Neural crest cell (in vitro differentiated cells): Measurements from ENCODE around the gene PRSS1. TPM values are rescaled to one million over a fixed set of nuclear protein-coding genes. Genes with fewer than 3 reads are reported as not detected.

Experiments
- DNase-seq: peaks from one replicate; pipeline ENCODE4 v3.0.0; 2021; ENCODE audit warnings: low read depth, mixed read lengths, low spot score
- H3K27ac Mint-ChIP-seq: one replicate; pipeline ENCODE4 v1.8.0; 2021; ENCODE audit warnings: mild to moderate bottlenecking, mixed read lengths; ENCODE audit not compliant: unreplicated experiment
- H3K27me3 Mint-ChIP-seq: 2 replicates; pipeline ENCODE4 v1.8.0; 2021; ENCODE audit warnings: low read depth, mild to moderate bottlenecking, mixed read lengths
- H3K36me3 Mint-ChIP-seq: 2 replicates; pipeline ENCODE4 v1.8.0; 2021; ENCODE audit warnings: low read depth, mild to moderate bottlenecking, mixed read lengths
- H3K4me1 Mint-ChIP-seq: 2 replicates; pipeline ENCODE4 v1.8.0; 2021; ENCODE audit warnings: mixed read lengths
- H3K4me3 Mint-ChIP-seq: one replicate; pipeline ENCODE4 v1.8.0; 2021; ENCODE audit warnings: mild to moderate bottlenecking, mixed read lengths
- H3K9me3 Mint-ChIP-seq: 2 replicates; pipeline ENCODE4 v1.8.0; 2021; ENCODE audit warnings: mixed read lengths
- total RNA-seq: library from RNA; stranded (reverse); gene quantifications from 2 replicates; pipeline ENCODE4 v1.2.1, GENCODE V29; 2021
- TF ChIP-seq, protein P1 (sequence below): fragments of 200-600 bp; sonication (generic); conservative IDR thresholded peaks from 2 replicates; pipeline ENCODE4 v1.5.0; 2021; ENCODE audit warnings: antibody characterized with exemption, mild to moderate bottlenecking

Gene PRSS1
- total RNA-seq, 1 donor from 2014 or later: not detected

DNA sequence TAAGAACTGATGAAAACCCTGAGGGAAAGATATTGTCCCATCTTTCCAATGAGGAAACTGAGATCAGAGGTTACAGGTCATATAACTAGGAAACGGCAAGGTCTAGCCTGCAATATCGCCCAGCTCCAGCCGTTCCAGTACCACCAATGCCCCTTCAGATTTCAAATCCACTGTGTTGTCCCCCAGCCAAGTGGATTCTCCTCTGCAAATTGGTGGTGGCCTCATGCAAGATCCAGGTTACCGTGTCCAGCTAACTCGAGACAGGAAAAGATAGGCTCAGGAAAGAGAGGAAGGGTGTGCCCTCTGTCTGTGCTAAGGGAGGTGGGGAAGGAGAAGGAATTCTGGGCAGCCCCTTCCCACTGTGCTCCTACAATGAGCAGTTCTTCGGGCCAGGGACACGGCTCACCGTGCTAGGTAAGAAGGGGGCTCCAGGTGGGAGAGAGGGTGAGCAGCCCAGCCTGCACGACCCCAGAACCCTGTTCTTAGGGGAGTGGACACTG, 46.8 kb downstream of the PRSS1 start:
- no peak for DNase-seq
- H3K27ac Mint-ChIP-seq: no peak overlapping the region
- H3K9me3 Mint-ChIP-seq: no peaks in the 10 kb centered on the region
- peaks cover 8% of the 10 kb centered on the region for H3K4me1 Mint-ChIP-seq
- no peaks in the 10 kb centered on the region for H3K36me3 Mint-ChIP-seq
- peaks cover 92% of the 10 kb centered on the region for H3K27me3 Mint-ChIP-seq
- TF ChIP-seq, protein P1, sequence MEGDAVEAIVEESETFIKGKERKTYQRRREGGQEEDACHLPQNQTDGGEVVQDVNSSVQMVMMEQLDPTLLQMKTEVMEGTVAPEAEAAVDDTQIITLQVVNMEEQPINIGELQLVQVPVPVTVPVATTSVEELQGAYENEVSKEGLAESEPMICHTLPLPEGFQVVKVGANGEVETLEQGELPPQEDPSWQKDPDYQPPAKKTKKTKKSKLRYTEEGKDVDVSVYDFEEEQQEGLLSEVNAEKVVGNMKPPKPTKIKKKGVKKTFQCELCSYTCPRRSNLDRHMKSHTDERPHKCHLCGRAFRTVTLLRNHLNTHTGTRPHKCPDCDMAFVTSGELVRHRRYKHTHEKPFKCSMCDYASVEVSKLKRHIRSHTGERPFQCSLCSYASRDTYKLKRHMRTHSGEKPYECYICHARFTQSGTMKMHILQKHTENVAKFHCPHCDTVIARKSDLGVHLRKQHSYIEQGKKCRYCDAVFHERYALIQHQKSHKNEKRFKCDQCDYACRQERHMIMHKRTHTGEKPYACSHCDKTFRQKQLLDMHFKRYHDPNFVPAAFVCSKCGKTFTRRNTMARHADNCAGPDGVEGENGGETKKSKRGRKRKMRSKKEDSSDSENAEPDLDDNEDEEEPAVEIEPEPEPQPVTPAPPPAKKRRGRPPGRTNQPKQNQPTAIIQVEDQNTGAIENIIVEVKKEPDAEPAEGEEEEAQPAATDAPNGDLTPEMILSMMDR: no peak
- H3K4me3 Mint-ChIP-seq: peak overlapping the region; percentile 72

DNA sequence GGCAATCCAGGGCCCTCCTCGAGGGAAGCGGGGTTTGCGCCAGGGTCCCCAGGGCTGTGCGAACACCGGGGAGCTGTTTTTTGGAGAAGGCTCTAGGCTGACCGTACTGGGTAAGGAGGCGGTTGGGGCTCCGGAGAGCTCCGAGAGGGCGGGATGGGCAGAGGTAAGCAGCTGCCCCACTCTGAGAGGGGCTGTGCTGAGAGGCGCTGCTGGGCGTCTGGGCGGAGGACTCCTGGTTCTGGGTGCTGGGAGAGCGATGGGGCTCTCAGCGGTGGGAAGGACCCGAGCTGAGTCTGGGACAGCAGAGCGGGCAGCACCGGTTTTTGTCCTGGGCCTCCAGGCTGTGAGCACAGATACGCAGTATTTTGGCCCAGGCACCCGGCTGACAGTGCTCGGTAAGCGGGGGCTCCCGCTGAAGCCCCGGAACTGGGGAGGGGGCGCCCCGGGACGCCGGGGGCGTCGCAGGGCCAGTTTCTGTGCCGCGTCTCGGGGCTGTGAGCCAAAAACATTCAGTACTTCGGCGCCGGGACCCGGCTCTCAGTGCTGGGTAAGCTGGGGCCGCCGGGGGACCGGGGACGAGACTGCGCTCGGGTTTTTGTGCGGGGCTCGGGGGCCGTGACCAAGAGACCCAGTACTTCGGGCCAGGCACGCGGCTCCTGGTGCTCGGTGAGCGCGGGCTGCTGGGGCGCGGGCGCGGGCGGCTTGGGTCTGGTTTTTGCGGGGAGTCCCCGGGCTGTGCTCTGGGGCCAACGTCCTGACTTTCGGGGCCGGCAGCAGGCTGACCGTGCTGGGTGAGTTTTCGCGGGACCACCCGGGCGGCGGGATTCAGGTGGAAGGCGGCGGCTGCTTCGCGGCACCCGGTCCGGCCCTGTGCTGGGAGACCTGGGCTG, 47.5 kb downstream of the PRSS1 start:
- Mint-ChIP-seq H3K4me3 (peak overlapping the region; percentile 72), H3K27me3 (peaks cover 92% of the 10 kb centered on the region), H3K4me1 (peaks cover 8% of the 10 kb centered on the region), H3K36me3 (no peaks in the 10 kb centered on the region), H3K9me3 (no peaks in the 10 kb centered on the region), H3K27ac (no peak overlapping the region)
- no peak for DNase-seq
- TF ChIP-seq, protein P1: no peak

DNA sequence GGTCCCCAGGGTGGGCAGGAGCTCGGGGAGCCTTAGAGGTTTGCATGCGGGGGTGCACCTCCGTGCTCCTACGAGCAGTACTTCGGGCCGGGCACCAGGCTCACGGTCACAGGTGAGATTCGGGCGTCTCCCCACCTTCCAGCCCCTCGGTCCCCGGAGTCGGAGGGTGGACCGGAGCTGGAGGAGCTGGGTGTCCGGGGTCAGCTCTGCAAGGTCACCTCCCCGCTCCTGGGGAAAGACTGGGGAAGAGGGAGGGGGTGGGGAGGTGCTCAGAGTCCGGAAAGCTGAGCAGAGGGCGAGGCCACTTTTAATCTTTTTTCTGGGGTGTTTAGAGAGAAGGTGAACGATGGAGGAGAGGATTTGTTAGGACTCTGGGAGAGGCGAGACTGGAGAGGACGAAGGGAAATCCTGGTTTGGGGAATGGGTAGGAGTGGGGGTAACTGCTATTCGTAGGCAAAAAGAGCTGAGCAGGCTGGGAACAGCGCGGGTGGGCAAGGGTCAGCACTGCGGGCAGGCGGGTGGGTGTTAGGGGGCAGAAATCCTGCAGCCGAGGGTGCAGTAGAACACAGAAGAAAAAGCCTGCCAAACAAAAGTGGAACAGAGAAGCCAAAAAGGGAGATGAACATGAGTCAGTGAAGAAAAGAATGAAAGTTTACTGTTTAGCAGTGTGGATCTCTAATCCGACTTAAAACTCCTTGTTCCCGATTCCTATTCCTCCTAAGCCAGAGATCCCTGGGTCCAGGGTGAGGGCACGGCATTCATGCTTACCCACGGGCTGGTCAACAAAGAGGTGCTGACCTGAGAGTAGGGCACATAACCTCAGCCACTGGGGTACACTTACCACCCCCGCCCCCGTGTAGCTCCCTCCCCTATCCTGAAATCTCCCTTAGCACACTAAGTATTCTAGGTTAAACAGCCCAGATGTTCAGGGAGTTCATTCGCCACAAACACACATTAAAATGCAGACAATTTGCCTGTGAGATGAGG, 48.4 kb downstream of the PRSS1 start:
- DNase-seq: no peak
- peaks cover 8% of the 10 kb centered on the region for H3K4me1 Mint-ChIP-seq
- H3K27ac Mint-ChIP-seq: no peak overlapping the region
- H3K36me3 Mint-ChIP-seq: no peaks in the 10 kb centered on the region
- H3K27me3 Mint-ChIP-seq: peaks cover 96% of the 10 kb centered on the region
- TF ChIP-seq, protein P1: no peak
- H3K4me3 Mint-ChIP-seq: peak overlapping the region; percentile 79
- no peaks in the 10 kb centered on the region for H3K9me3 Mint-ChIP-seq

DNA sequence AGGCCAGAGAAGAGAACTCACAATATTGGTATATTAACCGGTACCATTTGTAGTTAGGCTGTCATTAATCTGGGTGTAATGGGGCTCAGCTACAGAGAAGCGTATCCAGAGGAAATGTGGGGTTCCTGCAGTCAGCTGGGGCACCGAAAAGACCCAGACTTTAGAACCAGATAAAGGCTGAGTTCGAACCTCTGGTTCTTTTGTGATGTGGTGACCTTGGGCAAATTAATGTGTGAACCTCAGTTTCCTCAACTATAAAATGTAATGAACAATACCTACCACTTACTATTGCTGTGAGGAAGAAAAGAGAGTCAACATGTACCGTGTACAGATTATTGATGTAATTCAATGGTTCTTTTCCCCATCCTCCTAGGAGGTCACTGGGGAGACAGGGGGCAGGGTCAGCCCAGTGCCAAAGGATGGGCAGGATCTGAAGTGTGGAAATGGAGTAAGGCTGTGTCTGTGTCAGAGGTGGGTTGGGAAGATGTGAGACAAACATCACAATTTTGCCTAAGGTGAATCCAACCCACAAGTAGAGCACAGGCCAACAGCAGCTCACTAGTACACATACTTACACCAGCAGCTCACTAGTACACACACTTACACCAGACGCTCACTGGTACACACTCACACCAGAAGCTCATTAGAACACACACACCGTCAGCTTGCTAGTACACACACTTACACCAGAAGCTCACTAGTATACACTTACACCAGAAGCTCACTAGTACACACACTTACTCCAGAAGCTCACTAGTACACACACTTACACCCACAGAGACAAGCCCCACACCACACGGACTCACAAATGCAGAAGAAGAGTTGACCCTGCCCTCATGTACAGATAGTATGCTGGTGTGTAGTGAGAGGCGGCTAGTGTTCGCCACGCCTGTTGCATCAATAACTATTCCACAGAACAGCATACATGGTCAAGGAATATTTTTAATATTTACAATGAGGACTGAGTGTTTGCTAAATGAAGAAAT, 49.5 kb downstream of the PRSS1 start:
- H3K27ac Mint-ChIP-seq: no peak overlapping the region
- peaks cover 8% of the 10 kb centered on the region for H3K4me1 Mint-ChIP-seq
- no peak overlapping the region for H3K4me3 Mint-ChIP-seq
- H3K36me3 Mint-ChIP-seq: no peaks in the 10 kb centered on the region
- no peaks in the 10 kb centered on the region for H3K9me3 Mint-ChIP-seq
- H3K27me3 Mint-ChIP-seq: peaks cover 93% of the 10 kb centered on the region
- TF ChIP-seq, protein P1: no peak
- DNase-seq: no peak
